AG08395 (cell line): ENCODE measurements around the gene LZTS2.

ENCODE experiments used
- DNase-seq: peaks from one replicate; pipeline ENCODE4 v3.0.0; 2012; ENCODE audit warnings: mixed read lengths, low spot score

Gene LZTS2

DNA sequence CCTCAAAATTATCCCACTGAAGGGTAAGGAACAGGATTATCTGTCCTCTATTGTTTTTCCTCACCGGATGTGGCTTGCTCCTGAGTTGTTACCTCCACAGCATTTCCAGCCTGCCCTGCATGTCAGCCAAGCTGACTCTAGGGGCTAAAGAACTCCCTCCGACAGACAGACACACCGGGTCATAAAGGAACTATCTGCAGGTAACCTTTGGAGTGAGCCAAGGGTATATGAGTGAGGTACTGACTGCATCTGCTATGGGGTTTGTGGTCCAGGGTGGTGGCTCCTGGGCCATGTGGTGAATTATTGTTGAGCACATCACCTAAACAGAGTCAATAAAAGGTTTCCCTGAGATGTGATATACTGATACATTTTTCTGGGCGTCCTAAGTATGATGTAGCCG is 55.3 kb downstream of the LZTS2 start:
- DNase-seq: no peak

DNA sequence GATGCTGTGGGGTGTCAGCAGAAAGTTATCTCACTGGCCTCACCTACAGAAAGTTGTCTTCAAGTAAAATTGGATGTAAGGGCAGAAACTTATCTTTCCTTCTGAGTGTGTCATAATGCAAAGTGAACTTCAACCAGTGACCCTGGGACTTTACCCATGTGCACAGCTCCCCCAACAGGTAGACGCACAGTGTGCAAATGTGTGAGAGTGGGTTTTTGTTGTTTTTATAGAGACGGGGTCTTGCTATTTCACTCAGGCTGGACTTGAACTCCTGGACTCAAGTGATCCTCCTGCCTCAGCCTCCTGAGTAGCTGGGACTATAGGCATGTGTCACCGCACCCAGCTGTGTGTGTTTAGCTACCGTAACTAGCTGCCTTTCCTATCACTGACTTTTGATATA is 55.8 kb downstream of the LZTS2 start:
- DNase-seq: no peak

DNA sequence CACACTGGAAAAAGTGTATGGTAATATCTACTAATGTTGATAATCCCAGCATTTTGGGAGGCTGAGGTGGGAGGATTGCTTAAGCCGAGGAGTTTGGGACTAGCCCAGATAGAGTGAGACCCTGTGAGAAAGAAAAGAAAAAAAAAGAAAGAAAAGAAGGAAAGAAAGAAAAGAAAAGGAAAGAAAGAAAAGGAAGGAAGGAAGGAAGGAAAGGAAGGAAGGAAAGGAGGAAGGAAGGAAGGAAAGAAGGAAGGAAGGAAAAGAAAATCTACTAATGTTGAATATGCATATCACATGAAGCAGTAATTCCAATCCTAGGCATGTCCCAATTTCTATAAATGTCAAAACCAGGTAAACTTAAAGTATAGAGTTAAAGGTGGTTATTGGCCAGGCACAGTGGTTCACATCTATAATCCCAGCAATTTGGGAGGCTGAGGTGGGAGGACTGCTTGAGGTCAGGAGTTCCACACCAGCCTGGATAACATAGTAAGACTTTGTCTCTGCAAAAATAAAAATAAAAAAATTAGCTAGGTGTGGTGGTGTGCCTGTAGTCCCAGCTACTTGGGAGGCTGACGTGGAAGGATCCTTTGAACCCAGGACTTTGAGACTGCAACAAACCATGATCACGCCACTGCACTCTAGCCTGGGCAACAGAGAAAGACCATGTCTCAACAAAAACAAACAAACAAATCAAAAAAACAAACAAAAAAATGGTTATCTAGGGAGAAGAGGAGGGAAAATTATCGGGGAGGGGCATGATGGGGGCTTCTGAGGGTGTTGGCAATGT is 57.0 kb downstream of the LZTS2 start:
- no peak for DNase-seq
